CD4-positive, alpha-beta T cell (primary cell): ENCODE measurements around the gene DRAP1. TPM values are rescaled to one million over a fixed set of nuclear protein-coding genes. Genes with fewer than 3 reads are reported as not detected.

Experiments used
- ATAC-seq: fragments of 200-7000 bp; cut with Tn5 transposase; one replicate; pipeline ENCODE4 v1.10.0; 2022; ENCODE audit warnings: mild to moderate bottlenecking; ENCODE audit not compliant: poor library complexity
- CTCF ChIA-PET: fragments of 350-600 bp; sonication (Branson Sonifier 250); formaldehyde crosslinking; loops from one replicate; lab custom pipeline; 2021; ENCODE audit warnings: antibody characterized with exemption, inconsistent platforms; lab: Charles Lee
- POLR2A ChIA-PET: fragments of 350-600 bp; sonication (Branson Sonifier 250); formaldehyde crosslinking; loops from one replicate; lab custom pipeline; 2021; ENCODE audit warnings: antibody characterized with exemption, inconsistent platforms; lab: Charles Lee
- DNase-seq, 14 experiments: peaks; one replicate each; pipeline ENCODE4 v3.0.0-alpha.2; 2013 to 2020; ENCODE audit warnings: mixed read lengths in 2 of 14
- H3K27ac ChIP-seq, 2 donors: one replicate each; pipeline versions ENCODE4 v1.5.1 to v1.7.0; 2013; ENCODE audit warnings: low read length in 2 of 2, low read depth in 1 of 2, mild to moderate bottlenecking in 1 of 2
- H3K27me3 ChIP-seq, 2 experiments: 1 replicate in 1 of 2; 2 replicates in 1 of 2; pipeline versions ENCODE4 v1.6.1 to v1.7.0; 2013; ENCODE audit warnings: low read length in 2 of 2, control low read depth in 1 of 2, mild to moderate bottlenecking in 1 of 2, moderate library complexity in 1 of 2; ENCODE audit not compliant: insufficient read depth in 2 of 2, control insufficient read depth in 1 of 2
- H3K36me3 ChIP-seq: one replicate; pipeline ENCODE4 v1.6.1; 2013; ENCODE audit warnings: low read length, control low read depth; ENCODE audit not compliant: insufficient read depth
- H3K4me1 ChIP-seq: one replicate; pipeline ENCODE4 v1.6.1; 2013; ENCODE audit warnings: low read length, control low read depth; ENCODE audit not compliant: insufficient read depth
- H3K4me3 ChIP-seq: one replicate; pipeline ENCODE4 v1.5.1; 2013; ENCODE audit warnings: mild to moderate bottlenecking, low read length, moderate library complexity
- H3K9me3 ChIP-seq, 2 experiments: 1 replicate in 1 of 2; 2 replicates in 1 of 2; pipeline versions ENCODE4 v1.6.1 to v1.7.0; 2013; ENCODE audit warnings: low read length in 2 of 2, mild to moderate bottlenecking in 2 of 2, control low read depth in 1 of 2, moderate library complexity in 1 of 2; ENCODE audit not compliant: control insufficient read depth in 1 of 2, insufficient read depth in 1 of 2
- H3K27ac Mint-ChIP-seq: one replicate; pipeline ENCODE4 v1.8.0; 2020; ENCODE audit warnings: mixed read lengths
- H3K27me3 Mint-ChIP-seq: one replicate; pipeline ENCODE4 v1.8.0; 2021; ENCODE audit warnings: mixed read lengths
- H3K36me3 Mint-ChIP-seq: one replicate; pipeline ENCODE4 v1.8.0; 2021; ENCODE audit warnings: low read depth, mixed read lengths
- H3K4me1 Mint-ChIP-seq: one replicate; pipeline ENCODE4 v1.8.0; 2021; ENCODE audit warnings: low read depth, mixed read lengths
- H3K4me3 Mint-ChIP-seq: one replicate; pipeline ENCODE4 v1.8.0; 2020; ENCODE audit warnings: mild to moderate bottlenecking, mixed read lengths
- H3K9me3 Mint-ChIP-seq: one replicate; pipeline ENCODE4 v1.8.0; 2020; ENCODE audit warnings: mixed read lengths
- intact Hi-C, 2 experiments: fragments of 100-400 bp; cut with DNase I in 1 of 2; cut with micrococcal nuclease in 1 of 2; formaldehyde crosslinking; loops; one replicate each; pipeline versions ENCODE4 v1.15.1 to v1.9.0; 2023 to 2025; cut with DNase I, micrococcal nuclease
- total RNA-seq, 174 experiments: library from RNA in 2 of 174; stranded (reverse) in 2 of 174; gene quantifications; one replicate each; pipeline ENCODE4 v1.2.3 and lab custom pipeline; 2021 to 2026
- TF ChIP-seq, protein P1 (sequence below): fragments of 200-600 bp; IDR thresholded peaks from one replicate; pipeline ENCODE4 v1.8.0; 2022; ENCODE audit warnings: antibody characterized with exemption, mild to moderate bottlenecking

DRAP1 gene
- total RNA-seq, 2 experiments from 2014 or later = 58.6 to 59.1 TPM

DNA sequence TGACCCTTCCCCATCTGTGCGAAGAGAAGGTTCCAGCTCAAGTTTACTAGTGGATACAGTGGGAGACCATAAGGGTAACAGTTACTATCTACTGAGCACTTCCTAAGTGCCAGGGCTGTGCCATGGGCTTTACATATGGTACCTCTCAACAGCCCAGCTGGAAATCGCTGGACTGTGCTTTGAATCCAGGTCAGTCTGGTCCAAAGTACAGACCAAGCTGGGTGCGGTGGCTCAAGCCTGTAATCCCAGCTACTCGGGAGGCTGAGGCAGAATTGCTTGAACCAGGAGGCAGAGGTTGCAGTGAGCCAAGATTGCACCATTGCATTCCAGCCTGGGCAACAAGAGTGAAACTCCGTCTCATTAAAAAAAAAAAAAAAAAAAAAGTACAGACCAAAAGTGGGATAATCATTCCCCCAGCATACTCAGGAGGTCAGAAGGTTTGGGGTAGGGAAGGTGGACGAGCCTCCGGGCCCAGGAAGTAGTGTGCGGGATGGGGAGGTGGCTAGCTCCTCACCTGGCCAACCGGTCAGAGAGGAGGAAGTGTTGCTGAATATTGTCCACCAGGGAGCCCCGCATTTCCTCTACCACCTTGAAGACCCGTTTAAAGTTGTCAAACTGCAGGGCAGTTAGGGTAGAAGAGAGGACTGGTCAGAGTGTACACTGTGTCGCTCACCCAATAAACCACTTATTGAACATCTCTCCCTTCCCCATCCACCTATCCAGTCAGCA, 33.3 kb upstream of the DRAP1 start:
- peak overlapping the region; percentile 95 for H3K27ac Mint-ChIP-seq
- H3K36me3 Mint-ChIP-seq = peaks cover 53% of the 10 kb centered on the region
- no peak overlapping the region for H3K4me3 ChIP-seq
- DNase-seq (peak in 1 of 14 experiments; percentile 17), ATAC-seq (no peak)
- no peaks in the 10 kb centered on the region for H3K9me3 Mint-ChIP-seq
- H3K27me3 Mint-ChIP-seq = no peaks in the 10 kb centered on the region
- no peaks in the 10 kb centered on the region for H3K27me3 ChIP-seq
- CTCF ChIA-PET = interaction anchor here (0.7 to 5.2 kb wide), 4 partner anchors 26 to 498 kb away, joined by 4 to 80 read pairs (median 21); partner anchors contain the start of genes CFL1 and MUS81
- H3K36me3 ChIP-seq = peaks cover 35% of the 10 kb centered on the region
- no peaks in the 10 kb centered on the region for H3K9me3 ChIP-seq
- no peak overlapping the region for H3K27ac ChIP-seq
- intact Hi-C loops = loop anchor here in 1 of 2 experiments (10.0 kb wide), 1 partner anchor 171 kb away; the partner anchor contains the start of gene KAT5
- TF ChIP-seq, protein P1, sequence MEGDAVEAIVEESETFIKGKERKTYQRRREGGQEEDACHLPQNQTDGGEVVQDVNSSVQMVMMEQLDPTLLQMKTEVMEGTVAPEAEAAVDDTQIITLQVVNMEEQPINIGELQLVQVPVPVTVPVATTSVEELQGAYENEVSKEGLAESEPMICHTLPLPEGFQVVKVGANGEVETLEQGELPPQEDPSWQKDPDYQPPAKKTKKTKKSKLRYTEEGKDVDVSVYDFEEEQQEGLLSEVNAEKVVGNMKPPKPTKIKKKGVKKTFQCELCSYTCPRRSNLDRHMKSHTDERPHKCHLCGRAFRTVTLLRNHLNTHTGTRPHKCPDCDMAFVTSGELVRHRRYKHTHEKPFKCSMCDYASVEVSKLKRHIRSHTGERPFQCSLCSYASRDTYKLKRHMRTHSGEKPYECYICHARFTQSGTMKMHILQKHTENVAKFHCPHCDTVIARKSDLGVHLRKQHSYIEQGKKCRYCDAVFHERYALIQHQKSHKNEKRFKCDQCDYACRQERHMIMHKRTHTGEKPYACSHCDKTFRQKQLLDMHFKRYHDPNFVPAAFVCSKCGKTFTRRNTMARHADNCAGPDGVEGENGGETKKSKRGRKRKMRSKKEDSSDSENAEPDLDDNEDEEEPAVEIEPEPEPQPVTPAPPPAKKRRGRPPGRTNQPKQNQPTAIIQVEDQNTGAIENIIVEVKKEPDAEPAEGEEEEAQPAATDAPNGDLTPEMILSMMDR = no peak
- H3K4me3 Mint-ChIP-seq = peak overlapping the region; percentile 87
- H3K4me1 Mint-ChIP-seq = peaks cover 48% of the 10 kb centered on the region
- H3K4me1 ChIP-seq = peaks cover 51% of the 10 kb centered on the region
- POLR2A ChIA-PET = interaction anchor here (0.8 to 3.0 kb wide), 6 partner anchors 8 to 174 kb away, joined by 3 to 56 read pairs (median 6); partner anchors contain the start of genes BANF1, CFL1, EIF1AD and FOSL1

DNA sequence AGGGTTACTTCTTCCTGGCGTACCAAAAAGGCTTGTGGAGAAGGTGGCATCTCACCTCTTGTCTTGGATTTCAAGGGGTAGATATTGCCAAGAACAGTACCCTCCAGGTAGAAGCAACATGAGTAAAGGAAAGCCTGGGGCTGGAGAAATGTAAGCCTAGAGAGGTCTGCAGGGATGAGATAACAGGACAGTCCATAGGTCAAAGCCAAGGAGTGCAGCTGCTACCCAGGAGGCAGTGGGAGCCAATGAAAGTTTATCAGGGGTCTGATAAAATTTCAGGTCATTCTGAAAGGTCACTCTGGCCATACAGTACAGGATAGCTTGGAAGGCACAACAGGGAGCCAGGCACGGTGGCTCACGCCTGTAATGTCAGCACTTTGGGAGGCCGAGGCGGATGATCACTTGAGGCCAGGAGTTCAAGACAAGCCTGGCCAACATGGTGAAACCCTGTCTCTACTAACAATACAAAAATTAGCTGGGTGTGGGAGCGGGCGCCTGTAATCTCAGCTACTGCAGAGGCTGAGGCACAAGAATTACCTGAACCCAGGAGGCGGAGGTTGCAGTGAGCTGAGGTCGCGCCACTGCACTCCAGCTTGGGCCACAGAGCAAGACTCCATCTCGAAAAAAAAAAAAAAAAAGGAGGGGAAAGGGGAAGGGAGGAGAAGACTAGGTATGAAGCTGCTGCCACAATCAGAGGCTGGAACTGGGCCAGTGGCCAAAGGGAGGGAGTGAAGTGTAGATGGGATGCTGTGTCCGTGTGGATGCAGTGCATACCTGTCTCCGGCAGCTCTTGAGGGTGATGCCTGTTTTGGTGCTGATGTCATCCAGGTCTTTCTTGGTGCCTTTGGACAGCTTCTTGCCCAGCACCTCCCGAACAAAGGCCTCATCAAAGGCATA, 32.2 kb upstream of the DRAP1 start:
- Mint-ChIP-seq H3K4me3 (peak overlapping the region; percentile 87), H3K27ac (peak overlapping the region; percentile 95), H3K36me3 (peaks cover 53% of the 10 kb centered on the region), H3K4me1 (peaks cover 51% of the 10 kb centered on the region), H3K9me3 (no peaks in the 10 kb centered on the region), H3K27me3 (no peaks in the 10 kb centered on the region)
- ChIA-PET CTCF (interaction anchor here (1.5 to 5.2 kb wide), 6 partner anchors 16 to 175 kb away, joined by 9 to 80 read pairs (median 16); partner anchors contain the start of genes C11orf68, CFL1, DRAP1 and KAT5), POLR2A (interaction anchor here (1.0 to 5.2 kb wide), 5 partner anchors 13 to 36 kb away, joined by 4 to 248 read pairs (median 80); partner anchors contain the start of genes C11orf68, CFL1, DRAP1 and FOSL1)
- Histone ChIP-seq H3K27ac (peak overlapping the region; percentile 88 to 91), H3K36me3 (peaks cover 35% of the 10 kb centered on the region), H3K27me3 (no peaks in the 10 kb centered on the region), H3K4me1 (peaks cover 55% of the 10 kb centered on the region), H3K4me3 (peak overlapping the region; percentile 93), H3K9me3 (no peaks in the 10 kb centered on the region)
- intact Hi-C loops = loop anchor here in 1 of 2 experiments (10.0 kb wide), 1 partner anchor 172 kb away; the partner anchor contains the start of gene KAT5
- TF ChIP-seq, protein P1 = no peak
- ATAC-seq = no peak
- peak in 1 of 14 experiments; percentile 38 for DNase-seq
